K562 (cell line): ENCODE results near the gene ARHGAP28.

Experiments used
- AFF4 ChIP-seq: sonication (generic); formaldehyde crosslinking; IDR thresholded peaks from 2 replicates; pipeline ENCODE4 v1.8.0; 2023; ENCODE audit warnings: mild to moderate bottlenecking, missing genetic modification reagents
- C11orf30 ChIP-seq: fragments of 450-650 bp; IDR thresholded peaks from 2 replicates; pipeline ENCODE4 v1.6.1; 2016; ENCODE audit warnings: low read depth, mild to moderate bottlenecking
- COPS2 ChIP-seq: fragments of 450-650 bp; conservative IDR thresholded peaks from 2 replicates; pipeline ENCODE4 v1.6.1; 2016; ENCODE audit warnings: mild to moderate bottlenecking, moderate library complexity
- MAFG ChIP-seq: fragments of 450-650 bp; conservative IDR thresholded peaks from 2 replicates; pipeline ENCODE4 v1.6.1; 2016; ENCODE audit warnings: missing genetic modification characterization, missing compliant biosample characterization
- MITF ChIP-seq: IDR thresholded peaks from 2 replicates; pipeline ENCODE4 v1.6.1; 2014; ENCODE audit warnings: antibody characterized with exemption
- NFE2 ChIP-seq: IDR thresholded peaks from 2 replicates; pipeline ENCODE4 v1.6.1; 2014; ENCODE audit warnings: antibody characterized with exemption, low read depth
- NFXL1 ChIP-seq: fragments of 450-650 bp; formaldehyde crosslinking; IDR thresholded peaks from 2 replicates; pipeline ENCODE4 v1.4.0; 2021; ENCODE audit warnings: mild to moderate bottlenecking
- PCBP2 ChIP-seq: fragments of 200-400 bp; formaldehyde crosslinking; IDR thresholded peaks from 2 replicates; pipeline ENCODE4 v1.6.1; 2018; ENCODE audit warnings: low read length, low read depth, mild to moderate bottlenecking, moderate library complexity; ENCODE audit not compliant: poor library complexity, severe bottlenecking
- PHB2 ChIP-seq: fragments of 450-650 bp; IDR thresholded peaks from 2 replicates; pipeline ENCODE4 v1.6.1; 2017; ENCODE audit warnings: low read depth
- POLR2A ChIP-seq: fragments of 450-650 bp; conservative IDR thresholded peaks from 2 replicates; pipeline ENCODE4 v1.6.1; 2016
- TEAD4 ChIP-seq, 2 experiments: sonication (generic) in 1 of 2; formaldehyde crosslinking in 1 of 2; IDR thresholded peaks; 2 replicates each; pipeline versions ENCODE4 v1.6.1 to v1.8.0; 2012 to 2022; ENCODE audit warnings: borderline replicate concordance in 1 of 2, inconsistent platforms in 1 of 2, low read length in 1 of 2, mild to moderate bottlenecking in 1 of 2, missing genetic modification reagents in 1 of 2
- ZBED1 ChIP-seq: IDR thresholded peaks from 2 replicates; pipeline ENCODE4 v1.6.1; 2014
- ZSCAN29 ChIP-seq: fragments of 450-650 bp; IDR thresholded peaks from 2 replicates; pipeline ENCODE4 v1.6.1; 2017

GRCh38 chr18:6682437-6683111, 46.9 kb upstream of the ARHGAP28 start:
- no peak for TF ChIP-seq ZBED1
- no peak for TF ChIP-seq NFXL1
- TF ChIP-seq MAFG (tag): peak; percentile 92
- no peak for TF ChIP-seq COPS2
- TF ChIP-seq PCBP2: no peak
- TF ChIP-seq MITF: no peak
- TF ChIP-seq C11orf30: peak; percentile 89
- TF ChIP-seq PHB2: no peak
- no peak for TF ChIP-seq POLR2A
- TF ChIP-seq AFF4 (CRISPR knock-in tag): peak; percentile 44; the same call in 1 of the 2 replicates
- peak; percentile 94 for TF ChIP-seq NFE2
- TF ChIP-seq TEAD4 (IDR thresholded peaks at IDR 0.05; ENCODE audit: low read length): peak; percentile 36; the same call in 1 of the 2 replicates
- TF ChIP-seq TEAD4 (CRISPR knock-in tag; IDR thresholded peaks at IDR 0.05; ENCODE audit: borderline replicate concordance): no peak
- no peak for TF ChIP-seq ZSCAN29
